GM19025 (cell line): ENCODE data around the gene TSPAN5.
"Not testable (repeated sequence)": the region's sequence is repeated elsewhere in the genome, so short reads cannot be mapped to it uniquely, and the experiment has no call there.

Source experiments
- ATAC-seq: cut with Tn5 transposase; IDR thresholded peaks from one replicate; pipeline ENCODE4 v1.9.1; 2021; ENCODE audit warnings: mild to moderate bottlenecking, low read depth, moderate library complexity; ENCODE audit not compliant: unreplicated experiment

Gene TSPAN5

GRCh38 chr4:98658287-98659105 lies at the start of gene TSPAN5:
Gene TSPAN5 (minus strand): TSS chr4:98658611.
- ATAC-seq, result peak; percentile 75

DNA sequence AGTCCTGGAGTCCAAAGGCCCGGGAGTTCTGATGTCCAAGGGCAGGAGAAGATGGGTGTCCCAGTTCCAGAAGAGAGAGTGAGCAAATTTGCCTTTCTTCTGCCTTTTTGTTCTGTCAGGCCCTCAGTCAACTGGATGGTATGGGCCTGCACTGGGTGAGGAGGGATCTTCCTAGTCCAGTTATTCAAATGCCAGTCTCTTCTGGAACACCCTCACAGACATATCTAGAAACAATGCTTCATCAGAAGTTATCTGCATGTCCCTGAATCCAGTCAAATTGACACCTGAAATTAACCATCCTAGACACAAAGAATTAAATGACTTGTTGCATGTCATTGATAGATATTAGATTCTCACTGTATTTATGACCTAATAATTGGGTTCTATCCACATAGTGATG lies 48.5 kb upstream of the TSPAN5 start:
- ATAC-seq, result no peak

- ATAC-seq, result no peak
These were observed 47.9 kb upstream of the TSPAN5 start for GRCh38 chr4:98706200-98706813.

GRCh38 chr4:98705586-98705985 lies 47.2 kb upstream of the TSPAN5 start:
- not testable (repeated sequence) for ATAC-seq

DNA sequence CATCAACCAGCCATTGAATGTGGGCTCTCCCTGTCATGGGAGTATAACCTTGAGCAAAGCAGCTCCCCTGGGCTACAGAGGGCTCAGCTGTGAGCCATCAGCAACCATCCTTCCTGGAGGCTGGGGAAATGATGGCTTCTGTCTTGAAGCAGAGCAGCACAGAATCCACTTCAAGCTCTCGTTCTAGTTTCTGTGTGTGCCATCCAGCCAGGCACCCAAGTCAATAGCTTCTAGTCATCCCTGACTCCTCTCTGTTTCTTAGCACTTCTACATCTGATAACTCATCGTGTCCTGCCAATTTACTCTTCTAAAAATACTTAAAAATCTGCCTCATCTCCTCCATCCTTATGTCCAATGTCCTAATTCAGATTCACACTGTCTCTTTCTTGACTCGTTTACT lies 42.2 kb upstream of the TSPAN5 start:
- ATAC-seq, result no peak

- no peak for ATAC-seq
These were observed 35.7 kb upstream of the TSPAN5 start for GRCh38 chr4:98694076-98694475.

GRCh38 chr4:98692411-98692810 lies 34.0 kb upstream of the TSPAN5 start:
- no peak for ATAC-seq

DNA sequence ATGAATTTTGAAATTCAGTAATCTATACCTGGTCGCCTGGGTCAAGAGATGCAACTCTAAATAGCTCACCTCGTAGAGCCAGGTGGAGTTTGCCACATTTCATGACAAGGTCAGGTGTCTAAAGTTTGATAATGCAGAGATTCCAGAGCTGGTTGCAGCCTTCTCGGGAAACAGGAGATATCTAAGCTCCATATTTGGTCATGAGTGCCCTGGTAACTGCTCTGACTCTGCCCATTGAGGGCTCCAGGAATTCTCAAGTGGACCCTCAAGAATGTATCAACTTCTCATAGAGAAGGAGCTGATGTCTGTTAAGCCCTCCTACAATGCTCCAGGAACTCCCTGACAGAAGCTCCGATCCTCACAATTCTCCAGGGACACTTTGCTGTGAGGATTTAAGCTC lies 33.2 kb upstream of the TSPAN5 start:
- no peak for ATAC-seq

- no peak for ATAC-seq
These were observed 31.2 kb upstream of the TSPAN5 start for GRCh38 chr4:98689507-98690174.

DNA sequence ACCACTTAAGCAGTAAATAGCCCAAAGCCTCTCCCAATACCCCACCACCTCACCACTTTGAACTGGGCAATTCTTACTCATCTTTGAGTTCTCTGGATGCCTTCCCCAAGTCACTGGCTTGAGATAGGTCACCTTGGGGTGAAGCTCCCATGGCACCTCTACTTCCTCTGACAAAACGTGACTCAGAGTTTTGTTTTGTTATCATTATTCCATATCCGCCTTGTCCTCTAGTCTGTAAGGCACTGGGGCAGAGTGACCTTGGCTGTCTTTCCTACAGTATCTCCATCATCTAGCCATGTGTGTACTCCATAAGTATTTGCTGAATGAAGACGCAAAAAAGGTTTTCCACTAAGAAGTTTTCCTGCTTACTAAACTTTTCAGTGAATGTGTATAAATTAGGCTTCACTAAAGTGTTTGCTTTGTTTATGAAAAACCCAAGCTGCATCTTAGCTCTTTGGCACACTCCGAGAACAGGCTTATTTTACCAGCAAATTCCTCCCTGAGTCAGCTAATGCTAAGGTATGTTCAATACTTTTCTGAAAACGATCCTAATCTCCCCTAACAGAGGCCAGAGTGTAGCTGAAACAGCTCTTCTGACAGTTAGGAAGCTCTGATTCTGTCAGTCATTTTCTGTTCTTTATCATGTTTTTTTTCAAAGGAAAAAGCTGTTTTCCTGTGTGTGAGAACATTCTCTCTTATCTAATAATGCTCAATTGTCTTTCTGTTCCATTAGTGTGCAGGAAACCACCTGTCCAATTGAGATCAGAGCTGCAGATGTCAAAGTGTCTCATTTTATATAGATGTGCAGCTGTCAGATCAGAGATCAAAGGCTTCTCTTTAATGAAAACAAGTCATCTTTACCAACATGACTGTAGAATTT lies 30.2 kb upstream of the TSPAN5 start:
- no peak for ATAC-seq

DNA sequence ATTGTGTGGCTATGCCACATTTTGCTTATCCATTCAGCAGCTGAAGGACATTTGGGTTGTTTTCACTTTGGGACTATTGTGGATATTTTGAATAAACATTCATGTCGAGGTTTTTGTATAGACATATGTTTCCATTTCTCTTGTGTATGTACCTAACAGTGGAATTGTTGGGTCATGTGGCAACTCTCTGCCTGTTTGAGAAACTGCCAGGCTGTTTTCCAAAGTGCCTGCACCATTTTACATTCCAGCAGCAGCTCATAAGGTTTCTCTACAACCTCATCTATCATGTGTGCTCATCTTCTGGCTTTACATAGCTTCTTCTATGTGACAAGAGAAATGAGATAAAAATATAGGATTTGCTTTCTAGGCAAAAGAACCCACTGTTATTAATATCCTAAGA lies 29.5 kb upstream of the TSPAN5 start:
- no peak for ATAC-seq

DNA sequence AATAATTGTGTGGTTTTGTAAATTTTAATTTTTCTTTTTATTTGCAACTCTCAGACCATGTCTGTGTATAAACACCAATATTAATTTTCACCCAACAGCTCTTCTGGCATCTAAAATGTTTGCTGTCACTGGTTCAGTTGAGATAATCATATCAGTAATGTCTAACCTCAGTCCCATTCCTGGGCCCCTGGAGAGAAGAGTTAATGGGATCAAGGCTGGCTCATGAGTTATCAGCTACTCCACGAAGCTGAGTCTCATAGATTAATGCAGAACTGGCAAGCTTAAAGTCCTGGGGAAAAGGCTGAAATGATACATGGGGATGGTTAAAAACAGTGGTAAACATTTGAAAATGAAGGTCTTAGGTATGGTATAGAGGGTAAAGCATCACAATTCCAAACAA lies 28.4 kb upstream of the TSPAN5 start:
- no peak for ATAC-seq

DNA sequence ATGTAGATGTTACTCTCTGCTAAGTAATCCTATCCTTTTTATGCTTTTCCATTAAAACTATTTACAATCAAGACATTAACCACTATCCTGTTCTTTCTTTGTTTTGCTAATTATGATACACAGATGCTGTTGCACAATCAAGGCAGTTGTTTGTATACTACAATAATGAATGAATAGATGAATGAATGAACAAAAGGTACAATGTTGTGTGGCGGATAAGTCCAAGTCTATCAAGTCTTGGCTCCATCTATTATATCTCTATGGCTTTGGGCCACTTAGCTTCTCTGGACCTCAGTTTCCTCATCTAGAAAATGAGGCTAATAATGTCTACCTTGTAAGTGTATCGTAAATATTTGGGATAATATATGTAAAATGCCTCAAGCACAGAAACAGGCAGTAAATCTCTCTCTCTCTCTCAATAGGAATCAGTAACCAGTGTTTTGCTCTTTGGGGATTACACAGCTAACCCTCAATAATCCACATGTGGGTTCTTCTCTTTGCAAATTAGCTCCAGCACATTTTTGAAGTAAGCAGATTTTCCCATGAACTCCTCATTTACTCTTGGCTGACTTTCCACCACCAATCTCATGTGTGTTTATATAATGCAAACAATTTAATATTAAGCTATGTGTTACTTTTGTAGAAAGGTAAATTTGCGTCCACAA lies 27.8 kb upstream of the TSPAN5 start:
- no peak for ATAC-seq

GRCh38 chr4:98685225-98686042 lies 27.0 kb upstream of the TSPAN5 start:
- ATAC-seq, result no peak

DNA sequence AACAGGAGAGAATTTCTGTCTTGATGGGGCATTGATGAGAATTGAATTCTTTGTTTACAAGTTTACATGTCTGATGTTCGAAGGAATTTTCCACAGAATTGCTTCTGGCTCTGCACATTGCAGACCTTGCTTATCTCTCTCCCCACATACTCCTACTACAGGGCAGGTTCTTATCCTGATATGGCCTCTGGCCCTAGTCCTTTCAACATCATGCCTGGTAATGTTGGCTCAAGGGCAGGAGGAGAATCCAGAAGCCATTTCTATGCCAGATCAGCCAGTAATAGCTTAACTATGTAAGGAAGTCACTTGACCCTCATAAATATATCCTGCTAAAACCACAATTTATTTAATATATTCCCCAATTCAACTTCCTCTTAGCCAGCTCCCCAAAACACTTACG lies 24.3 kb upstream of the TSPAN5 start:
- ATAC-seq, result no peak

- no peak for ATAC-seq
These were observed 22.4 kb upstream of the TSPAN5 start for GRCh38 chr4:98680806-98681205.

GRCh38 chr4:98679738-98680137 lies 21.3 kb upstream of the TSPAN5 start:
- ATAC-seq, result no peak

DNA sequence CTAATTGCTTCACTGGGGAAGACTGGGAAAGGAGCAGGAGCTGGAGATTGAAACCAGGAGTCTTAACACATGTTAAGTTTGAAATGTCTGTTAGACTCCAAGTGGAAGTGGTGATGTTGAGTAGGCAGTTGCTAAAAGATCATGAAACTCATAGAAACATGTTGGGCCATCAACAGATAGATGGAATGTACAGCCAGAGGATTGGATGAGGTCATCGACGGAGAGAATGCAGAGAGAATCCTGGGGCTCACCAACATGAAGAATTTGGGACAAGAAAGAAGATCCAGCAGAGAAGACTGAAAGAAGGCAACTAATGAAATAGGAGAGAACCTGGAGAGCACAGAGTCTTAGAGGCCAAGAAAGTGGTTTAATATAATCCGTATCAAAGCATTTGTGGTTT lies 19.4 kb upstream of the TSPAN5 start:
- ATAC-seq, result no peak

DNA sequence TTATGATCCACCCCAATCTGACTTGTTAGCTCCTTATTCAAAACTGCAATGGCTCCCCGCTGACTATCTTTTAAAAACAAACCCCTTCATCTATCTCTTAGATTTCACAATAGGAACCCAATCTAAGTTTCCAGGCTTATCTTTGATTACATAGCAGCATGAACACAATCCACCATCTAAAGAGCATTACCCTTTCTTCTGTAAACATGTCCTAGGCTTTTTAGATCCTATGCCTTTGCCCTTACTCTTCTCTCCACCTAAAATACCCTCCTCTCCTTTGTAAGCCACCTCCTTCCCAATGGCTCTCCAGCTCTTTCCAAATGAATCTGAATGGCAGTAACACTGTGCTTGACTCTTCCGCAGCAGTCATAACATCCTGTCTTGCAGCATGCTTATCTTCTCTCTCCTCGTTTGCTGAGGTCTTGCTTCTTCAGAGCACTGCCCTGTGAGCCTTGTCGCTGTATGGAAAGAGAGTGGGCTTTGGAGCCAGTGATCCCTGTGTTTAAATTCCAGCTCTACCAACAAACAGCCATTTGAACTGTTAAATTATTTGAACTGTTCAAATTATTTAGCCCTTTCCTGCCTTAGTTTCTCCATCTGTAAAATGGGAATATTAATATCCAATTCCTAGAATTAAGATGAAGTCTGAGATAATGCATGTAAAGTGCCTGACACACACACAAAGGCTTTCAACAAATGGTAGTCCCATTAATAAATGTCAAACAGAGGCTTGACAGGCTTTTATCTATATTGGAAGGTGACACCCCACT lies 16.2 kb upstream of the TSPAN5 start:
- ATAC-seq, result no peak
